BLaER1 treated with 17β-estradiol and CSF1 and Interleukin-3, amounts not matched to agents 10 nM and 100 nM (cell line): ENCODE measurements around the gene LYRM4.
A peak's percentile ranks its signal among the peaks of the same experiment; 100 is the strongest.

Experiments
- H3K27ac ChIP-seq, 11 experiments: shearing (Covaris generic); formaldehyde crosslinking; 2 replicates each; pipeline ENCODE4 v1.8.1; 2022
- H3K27me3 ChIP-seq, 11 experiments: shearing (Covaris generic); formaldehyde crosslinking; 2 replicates each; pipeline ENCODE4 v1.8.1; 2022
- H3K36me3 ChIP-seq, 11 experiments: shearing (Covaris generic); formaldehyde crosslinking; 2 replicates each; pipeline ENCODE4 v1.8.1; 2022
- H3K4me1 ChIP-seq, 10 experiments: shearing (Covaris generic); formaldehyde crosslinking; 2 replicates each; pipeline ENCODE4 v1.8.1; 2022
- H3K4me2 ChIP-seq, 11 experiments: shearing (Covaris generic); formaldehyde crosslinking; 2 replicates each; pipeline ENCODE4 v1.8.1; 2022
- H3K4me3 ChIP-seq, 10 experiments: shearing (Covaris generic); formaldehyde crosslinking; 2 replicates each; pipeline ENCODE4 v1.8.1; 2022
- H3K9ac ChIP-seq, 11 experiments: shearing (Covaris generic); formaldehyde crosslinking; 2 replicates each; pipeline ENCODE4 v1.8.1; 2022
- H3K9me3 ChIP-seq, 11 experiments: shearing (Covaris generic); formaldehyde crosslinking; replicated peaks in 1 of 11; 2 replicates each; pipeline ENCODE4 v1.8.1; 2022
- H4K20me1 ChIP-seq, 11 experiments: shearing (Covaris generic); formaldehyde crosslinking; 2 replicates each; pipeline ENCODE4 v1.8.1; 2022
- Cebpa-rat ChIP-seq, 11 experiments: shearing (Covaris generic); IDR thresholded peaks; 2 replicates each; pipeline ENCODE4 v1.8.1; 2022

LYRM4 gene

DNA sequence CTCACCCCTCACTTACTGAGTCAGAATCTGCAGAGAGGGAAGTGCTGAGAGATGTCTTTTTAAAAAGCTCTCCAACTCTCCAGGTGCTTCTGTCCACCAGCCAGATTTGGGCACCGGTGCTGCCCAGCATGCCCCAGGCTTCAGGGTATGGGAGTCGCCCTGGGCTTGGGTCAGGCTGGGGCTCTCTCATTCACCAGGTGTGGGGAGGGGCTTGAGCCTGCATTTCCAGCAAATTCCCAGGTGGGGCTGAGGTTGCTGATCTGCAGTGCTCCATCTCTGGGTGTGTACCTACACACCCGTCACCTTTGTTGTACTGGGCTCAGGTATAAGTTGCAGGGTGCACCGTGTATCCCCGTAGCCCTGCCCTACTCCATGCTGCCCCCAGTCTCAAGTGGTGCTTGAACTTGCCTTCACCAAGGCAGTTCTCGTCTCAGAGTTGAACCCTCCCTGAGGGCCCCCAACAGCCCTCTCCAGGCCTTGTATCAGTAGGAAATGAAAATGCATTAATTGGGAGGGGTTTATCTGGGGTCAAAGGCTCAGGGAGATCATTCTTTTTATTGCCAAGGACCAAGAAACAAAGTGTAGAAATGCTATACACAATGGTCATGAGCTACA, 152.1 kb downstream of the LYRM4 start:
- no peak overlapping the region for H3K4me3 ChIP-seq
- H3K27ac ChIP-seq = no peak overlapping the region
- no peak for TF ChIP-seq Cebpa-rat (IDR thresholded peaks at IDR 0.05)
- peaks cover 0 to 63% (median 0%) of the 10 kb centered on the region in 11 experiments; a peak in 8 of 22 replicates for H4K20me1 ChIP-seq
- no peak overlapping the region for H3K9ac ChIP-seq
- H3K27me3 ChIP-seq = no peaks in the 10 kb centered on the region
- peaks cover 0 to 78% (median 50%) of the 10 kb centered on the region in 11 experiments; a peak in 19 of 22 replicates for H3K36me3 ChIP-seq
- H3K4me2 ChIP-seq = no peak overlapping the region
- no peaks in the 10 kb centered on the region for H3K9me3 ChIP-seq
- peaks cover 0 to 29% (median 23%) of the 10 kb centered on the region in 10 experiments; a peak in 18 of 20 replicates for H3K4me1 ChIP-seq

DNA sequence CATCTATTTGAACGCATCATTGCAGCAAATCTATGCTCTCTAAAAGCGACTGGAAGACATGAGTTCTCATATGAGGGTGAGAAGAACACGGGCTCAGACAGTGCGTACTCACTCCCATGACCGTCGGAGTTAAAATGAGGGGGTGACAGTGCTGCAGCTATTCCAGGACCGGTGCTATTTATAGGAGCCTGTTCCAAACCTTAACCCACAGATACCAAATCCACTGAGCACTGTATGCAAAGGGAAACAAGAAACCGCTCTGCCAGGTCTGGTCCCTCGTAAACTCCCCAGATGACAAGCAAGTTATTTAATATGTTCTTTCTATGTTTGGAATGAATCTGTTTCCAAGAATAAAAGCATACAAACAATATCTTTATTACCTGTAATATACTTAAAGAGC, 152.7 kb downstream of the LYRM4 start:
- Histone ChIP-seq H4K20me1 (peaks cover 0 to 57% (median 0%) of the 10 kb centered on the region in 11 experiments; a peak in 8 of 22 replicates), H3K36me3 (peaks cover 0 to 73% (median 47%) of the 10 kb centered on the region in 11 experiments; a peak in 19 of 22 replicates), H3K4me1 (peaks cover 0 to 31% (median 25%) of the 10 kb centered on the region in 10 experiments; a peak in 18 of 20 replicates), H3K27me3 (no peaks in the 10 kb centered on the region), H3K9me3 (no peaks in the 10 kb centered on the region), H3K9ac (no peak overlapping the region), H3K27ac (no peak overlapping the region), H3K4me2 (no peak overlapping the region), H3K4me3 (no peak overlapping the region)
- no peak for TF ChIP-seq Cebpa-rat (IDR thresholded peaks at IDR 0.05)

DNA sequence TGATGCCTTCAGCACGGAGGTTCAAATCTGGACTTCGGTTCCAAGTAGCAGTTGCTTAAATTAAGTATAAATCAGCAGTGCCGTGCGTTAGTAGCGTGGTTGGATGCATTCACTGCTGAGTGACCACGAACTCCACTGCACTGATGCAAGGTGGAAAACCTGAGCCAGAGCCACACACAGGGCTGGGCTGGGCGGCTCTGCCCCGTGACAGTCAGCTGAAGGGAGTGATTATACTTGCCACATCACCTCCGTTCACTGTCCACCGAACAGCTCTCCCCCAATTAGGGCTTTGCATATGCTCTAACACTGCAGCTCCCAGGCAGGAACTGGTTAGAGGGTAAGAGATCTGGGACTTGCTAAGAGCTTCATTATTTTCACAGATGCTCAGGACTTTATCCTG, 153.4 kb downstream of the LYRM4 start:
- H3K4me1 ChIP-seq = peaks cover 0 to 30% (median 21%) of the 10 kb centered on the region in 10 experiments; a peak in 18 of 20 replicates
- no peaks in the 10 kb centered on the region for H3K9me3 ChIP-seq
- no peak overlapping the region for H3K9ac ChIP-seq
- H3K27ac ChIP-seq = no peak overlapping the region
- peaks cover 0 to 50% (median 0%) of the 10 kb centered on the region in 11 experiments; a peak in 7 of 22 replicates for H4K20me1 ChIP-seq
- H3K27me3 ChIP-seq = no peaks in the 10 kb centered on the region
- H3K4me3 ChIP-seq = no peak overlapping the region
- no peak for TF ChIP-seq Cebpa-rat (IDR thresholded peaks at IDR 0.05)
- no peak overlapping the region for H3K4me2 ChIP-seq
- H3K36me3 ChIP-seq = peaks cover 0 to 65% (median 44%) of the 10 kb centered on the region in 11 experiments; a peak in 19 of 22 replicates

DNA sequence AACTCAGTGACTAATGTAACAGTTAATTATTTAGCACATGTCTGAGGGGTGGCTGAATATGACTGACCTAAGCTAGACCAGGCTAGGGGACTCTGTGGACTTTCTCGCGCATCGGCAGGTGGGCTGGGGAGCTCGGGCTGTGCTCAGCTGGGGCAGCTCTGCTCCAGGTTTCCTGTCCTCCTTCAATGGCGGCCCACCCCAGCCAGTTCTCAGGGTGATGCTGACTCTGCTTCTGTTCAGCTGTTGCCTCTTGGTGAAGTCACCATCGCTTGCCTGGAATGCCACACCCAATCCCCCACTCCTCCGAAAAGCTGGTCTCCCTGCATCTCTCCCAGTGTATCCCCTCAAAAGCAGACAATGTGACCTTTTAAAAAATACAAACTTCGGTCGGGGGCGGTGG, 155.6 kb downstream of the LYRM4 start:
- TF ChIP-seq Cebpa-rat (IDR thresholded peaks at IDR 0.05) = no peak
- Histone ChIP-seq H3K4me3 (no peak overlapping the region), H3K4me2 (no peak overlapping the region), H3K36me3 (peaks cover 0 to 51% (median 24%) of the 10 kb centered on the region in 11 experiments; a peak in 16 of 22 replicates), H3K27ac (no peak overlapping the region), H3K4me1 (peaks cover 0 to 23% (median 12%) of the 10 kb centered on the region in 10 experiments; a peak in 15 of 20 replicates), H3K27me3 (no peaks in the 10 kb centered on the region), H3K9ac (no peak overlapping the region), H3K9me3 (peaks cover 0 to 7% (median 5%) of the 10 kb centered on the region in 11 experiments; a peak in 7 of 22 replicates), H4K20me1 (peaks cover 0 to 31% (median 0%) of the 10 kb centered on the region in 11 experiments; a peak in 6 of 22 replicates)

DNA sequence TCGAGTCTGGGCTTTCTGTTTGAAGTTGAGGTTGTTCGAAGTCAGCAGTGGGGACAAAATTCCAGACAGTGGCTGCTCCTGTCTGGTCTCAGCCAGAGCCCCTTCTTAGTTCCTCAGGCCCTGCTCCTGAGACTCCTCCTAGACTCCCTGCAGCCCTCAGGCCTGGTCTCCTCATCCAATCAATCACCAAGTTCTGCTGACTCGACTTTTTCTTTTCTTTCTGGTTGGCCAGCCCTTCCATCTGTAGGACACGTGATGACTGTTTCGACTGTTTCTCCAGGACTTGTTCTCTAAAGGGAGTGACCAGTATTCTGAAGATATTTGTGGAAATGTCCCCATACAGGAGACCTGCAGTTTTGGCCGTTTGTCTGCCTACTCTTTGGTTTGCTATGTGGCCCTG, 156.1 kb downstream of the LYRM4 start:
- H4K20me1 ChIP-seq = peaks cover 0 to 28% (median 0%) of the 10 kb centered on the region in 11 experiments; a peak in 6 of 22 replicates
- no peak overlapping the region for H3K4me3 ChIP-seq
- TF ChIP-seq Cebpa-rat (IDR thresholded peaks at IDR 0.05) = no peak
- peaks cover 0 to 7% (median 5%) of the 10 kb centered on the region in 11 experiments; a peak in 7 of 22 replicates for H3K9me3 ChIP-seq
- no peak overlapping the region for H3K27ac ChIP-seq
- no peaks in the 10 kb centered on the region for H3K27me3 ChIP-seq
- peaks cover 0 to 23% (median 12%) of the 10 kb centered on the region in 10 experiments; a peak in 15 of 20 replicates for H3K4me1 ChIP-seq
- H3K9ac ChIP-seq = no peak overlapping the region
- no peak overlapping the region for H3K4me2 ChIP-seq
- peaks cover 0 to 46% (median 20%) of the 10 kb centered on the region in 11 experiments; a peak in 15 of 22 replicates for H3K36me3 ChIP-seq

DNA sequence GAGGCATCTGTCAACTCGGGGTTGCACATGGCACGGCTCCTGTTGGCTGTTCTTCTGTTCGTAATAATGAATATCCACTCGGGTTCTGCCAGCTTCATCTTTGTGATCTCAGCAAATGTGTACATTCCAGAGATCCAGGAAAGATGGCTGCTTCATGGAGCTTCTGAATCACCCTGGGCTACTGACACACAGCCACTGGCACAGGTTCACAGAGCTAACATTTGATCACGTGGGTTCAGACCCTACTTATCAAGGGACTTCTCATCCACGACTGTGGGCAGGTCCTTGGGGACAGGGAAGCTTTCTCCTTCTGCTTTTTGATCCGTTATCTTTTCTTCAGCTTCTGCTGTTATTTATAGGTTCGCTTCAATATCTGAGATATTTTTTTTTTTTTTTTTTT, 157.5 kb downstream of the LYRM4 start:
- peaks cover 0 to 32% (median 8%) of the 10 kb centered on the region in 11 experiments; a peak in 12 of 22 replicates for H3K36me3 ChIP-seq
- H3K27me3 ChIP-seq = no peaks in the 10 kb centered on the region
- no peak for TF ChIP-seq Cebpa-rat (IDR thresholded peaks at IDR 0.05)
- no peak overlapping the region for H3K27ac ChIP-seq
- H4K20me1 ChIP-seq = 0 out of 22 replicates have a peak, but pooled peaks cover 0 to 13% (median 0%) of the 10 kb centered on the region in 11 experiments
- no peak overlapping the region for H3K4me3 ChIP-seq
- H3K9me3 ChIP-seq = peaks cover 0 to 7% (median 5%) of the 10 kb centered on the region in 11 experiments; a peak in 7 of 22 replicates
- peaks cover 0 to 23% (median 12%) of the 10 kb centered on the region in 10 experiments; a peak in 15 of 20 replicates for H3K4me1 ChIP-seq
- H3K9ac ChIP-seq = no peak overlapping the region
- peak overlapping the region in 9 of 11 experiments; percentile 18 to 55 (median 36); a peak in 12 of 22 replicates for H3K4me2 ChIP-seq

DNA sequence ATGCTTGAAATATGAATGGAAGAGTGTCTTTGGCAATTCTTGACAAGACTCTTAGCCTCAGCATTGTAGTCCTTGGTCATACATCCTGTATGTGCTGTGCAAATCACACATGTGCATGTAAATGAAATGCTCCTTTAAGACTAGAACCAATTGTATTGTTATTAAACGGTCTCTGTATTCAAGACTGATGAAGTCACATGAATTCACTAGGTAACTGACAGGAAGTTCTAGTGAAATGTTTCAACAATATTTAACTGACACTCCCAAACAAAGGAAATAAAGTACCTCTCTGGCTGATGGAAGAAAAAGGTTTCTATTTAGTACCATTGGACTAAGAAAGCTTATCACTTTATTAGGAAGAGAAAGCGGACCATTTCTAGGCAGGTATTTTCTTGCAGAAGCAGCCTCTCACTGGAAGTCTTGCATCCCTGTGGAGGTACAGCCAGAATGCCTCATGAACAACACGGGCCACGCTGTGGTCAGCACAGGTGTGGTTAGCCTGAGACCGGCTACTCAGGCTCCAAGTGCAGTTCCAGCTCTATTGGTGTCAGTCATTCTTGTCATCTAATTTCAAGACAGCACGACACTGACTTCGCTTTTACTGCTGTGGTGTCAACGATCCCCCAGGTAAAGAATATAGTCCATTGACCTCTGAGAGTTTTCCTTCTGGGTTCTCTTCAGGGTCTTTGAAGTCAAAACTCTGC, 158.3 kb downstream of the LYRM4 start:
- Histone ChIP-seq H3K27ac (no peak overlapping the region), H3K36me3 (peaks cover 0 to 24% (median 5%) of the 10 kb centered on the region in 11 experiments; a peak in 10 of 22 replicates), H3K9me3 (peaks cover 0 to 7% (median 5%) of the 10 kb centered on the region in 11 experiments; a peak in 7 of 22 replicates), H4K20me1 (0 out of 22 replicates have a peak, but pooled peaks cover 0 to 9% (median 0%) of the 10 kb centered on the region in 11 experiments), H3K4me1 (peaks cover 0 to 23% (median 12%) of the 10 kb centered on the region in 10 experiments; a peak in 15 of 20 replicates), H3K4me3 (no peak overlapping the region), H3K9ac (no peak overlapping the region), H3K4me2 (peak overlapping the region in 2 of 11 experiments; percentile 3 to 55; a peak in 2 of 22 replicates), H3K27me3 (no peaks in the 10 kb centered on the region)
- no peak for TF ChIP-seq Cebpa-rat (IDR thresholded peaks at IDR 0.05)

DNA sequence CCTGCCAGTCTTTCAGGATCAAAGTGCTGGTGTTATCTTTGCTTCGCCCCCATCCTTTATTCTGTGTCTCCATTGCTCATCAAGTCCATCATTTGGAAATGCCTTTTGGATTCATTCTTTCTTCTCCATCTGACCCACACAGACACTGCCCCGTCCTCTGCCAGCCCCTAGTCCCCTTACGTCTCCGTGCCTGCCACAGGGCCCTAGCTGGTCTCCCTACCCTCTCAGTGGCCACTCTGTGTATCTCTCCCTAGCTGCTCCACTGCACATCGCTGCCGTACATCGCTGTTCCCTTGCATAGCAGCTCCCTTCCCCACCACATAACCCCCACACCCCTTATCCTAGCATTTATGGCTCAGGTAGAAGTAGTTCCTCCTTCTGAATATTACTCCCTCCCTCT, 159.9 kb downstream of the LYRM4 start:
- H4K20me1 ChIP-seq = no peaks in the 10 kb centered on the region

More for the DNA sequence above, 159.9 kb downstream of the LYRM4 start:
- Histone ChIP-seq H3K9me3 (peaks cover 0 to 7% (median 5%) of the 10 kb centered on the region in 11 experiments; a peak in 7 of 22 replicates), H3K4me1 (peaks cover 0 to 29% (median 17%) of the 10 kb centered on the region in 10 experiments; a peak in 17 of 20 replicates), H3K27me3 (no peaks in the 10 kb centered on the region), H3K4me3 (no peak overlapping the region), H3K36me3 (peaks cover 0 to 7% (median 0%) of the 10 kb centered on the region in 11 experiments; a peak in 4 of 22 replicates), H3K9ac (no peak overlapping the region), H3K27ac (no peak overlapping the region), H3K4me2 (no peak overlapping the region)
- no peak for TF ChIP-seq Cebpa-rat (IDR thresholded peaks at IDR 0.05)
